GM12875 (cell line): ENCODE data around the gene MRFAP1.

ENCODE experiments used
- H3K4me3 ChIP-seq: one replicate; pipeline ENCODE4 v1.5.1; 2011; ENCODE audit warnings: low read depth, low read length, control low read depth
- CTCF ChIP-seq: IDR thresholded peaks from 2 replicates; pipeline ENCODE4 v1.5.1; 2011; ENCODE audit warnings: low read depth, mild to moderate bottlenecking, control low read depth, inconsistent platforms, low read length, moderate library complexity, borderline replicate concordance; ENCODE audit not compliant: insufficient read depth

MRFAP1 gene

DNA sequence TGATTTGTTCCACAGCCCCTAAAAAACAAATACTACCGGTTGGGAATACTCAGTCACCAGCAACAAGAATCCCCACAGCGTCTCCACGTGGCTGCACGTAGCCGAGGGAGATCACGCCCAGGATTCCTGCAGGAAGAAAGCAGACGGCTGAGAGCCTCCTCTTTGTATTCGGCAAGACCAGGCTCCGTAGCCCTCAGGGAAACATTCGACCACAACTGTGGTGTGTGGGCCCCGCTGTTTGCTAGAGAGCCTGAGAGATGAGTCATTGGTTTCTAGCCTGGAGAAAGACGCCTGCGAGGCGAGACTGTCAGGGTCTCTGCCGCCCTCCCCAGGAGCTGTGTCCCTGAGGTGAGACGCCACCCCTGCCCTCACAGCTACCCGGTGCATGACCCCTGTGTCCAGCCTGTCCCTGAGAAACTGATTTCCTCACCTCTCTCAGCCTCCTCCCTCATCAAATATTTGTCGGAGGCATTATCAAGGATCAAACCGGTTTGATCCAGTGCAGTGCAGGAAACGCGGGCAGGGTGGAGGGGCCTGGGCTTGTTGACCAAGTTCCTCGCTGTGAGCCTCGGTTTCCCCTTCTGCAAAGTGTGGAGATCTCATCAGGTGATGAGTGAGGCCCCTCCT lies 48.5 kb downstream of the MRFAP1 start:
- no peak overlapping the region for H3K4me3 ChIP-seq
- no peak for TF ChIP-seq CTCF

- TF ChIP-seq CTCF, result no peak
- no peak overlapping the region for H3K4me3 ChIP-seq
Measured at GRCh38 chr4:6689506-6689960, 49.0 kb downstream of the MRFAP1 start.
